Measurements from ENCODE around the gene HTR1B.

GRCh38 chr6:77458421-77458820 is 4.9 kb downstream of the HTR1B start:
- TF ChIP-seq TAF1 (IDR thresholded peaks at IDR 0.05; ENCODE audit: borderline replicate concordance, low read depth, low read length) (no peak), POLR2A (IDR thresholded peaks at IDR 0.05; ENCODE audit: low read depth, low read length) (no peak)

Measured in GM12892 (cell line).